SU-DHL-6 (cell line): ENCODE data around the gene INPP5A.

Source experiments
- EZH2phosphoT487 ChIP-seq: fragments of 200-600 bp; sonication (generic), shearing (Covaris generic); conservative IDR thresholded peaks from 2 replicates; pipeline ENCODE4 v1.6.1; 2018; ENCODE audit warnings: mild to moderate bottlenecking, antibody characterized with exemption, low read length, moderate library complexity, mixed read lengths
- TF ChIP-seq, protein P1 (sequence below): fragments of 200-600 bp; sonication (generic); IDR thresholded peaks from one replicate; pipeline ENCODE4 v1.5.1; 2017; ENCODE audit warnings: antibody characterized with exemption, mild to moderate bottlenecking, low read length, moderate library complexity; ENCODE audit not compliant: insufficient read depth, poor library complexity, severe bottlenecking

- TF ChIP-seq, protein P1, sequence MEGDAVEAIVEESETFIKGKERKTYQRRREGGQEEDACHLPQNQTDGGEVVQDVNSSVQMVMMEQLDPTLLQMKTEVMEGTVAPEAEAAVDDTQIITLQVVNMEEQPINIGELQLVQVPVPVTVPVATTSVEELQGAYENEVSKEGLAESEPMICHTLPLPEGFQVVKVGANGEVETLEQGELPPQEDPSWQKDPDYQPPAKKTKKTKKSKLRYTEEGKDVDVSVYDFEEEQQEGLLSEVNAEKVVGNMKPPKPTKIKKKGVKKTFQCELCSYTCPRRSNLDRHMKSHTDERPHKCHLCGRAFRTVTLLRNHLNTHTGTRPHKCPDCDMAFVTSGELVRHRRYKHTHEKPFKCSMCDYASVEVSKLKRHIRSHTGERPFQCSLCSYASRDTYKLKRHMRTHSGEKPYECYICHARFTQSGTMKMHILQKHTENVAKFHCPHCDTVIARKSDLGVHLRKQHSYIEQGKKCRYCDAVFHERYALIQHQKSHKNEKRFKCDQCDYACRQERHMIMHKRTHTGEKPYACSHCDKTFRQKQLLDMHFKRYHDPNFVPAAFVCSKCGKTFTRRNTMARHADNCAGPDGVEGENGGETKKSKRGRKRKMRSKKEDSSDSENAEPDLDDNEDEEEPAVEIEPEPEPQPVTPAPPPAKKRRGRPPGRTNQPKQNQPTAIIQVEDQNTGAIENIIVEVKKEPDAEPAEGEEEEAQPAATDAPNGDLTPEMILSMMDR = no peak
- TF ChIP-seq EZH2phosphoT487 = no peak
Observed at GRCh38 chr10:132593389-132593788, 55.8 kb downstream of the INPP5A start.
